ENCODE measurements around the gene FBLN2.

GRCh38 chr3:13634615-13635014 is 85.7 kb downstream of the FBLN2 start:
- TF ChIP-seq CTCF (IDR thresholded peaks at IDR 0.05) (no peak), POLR2A (IDR thresholded peaks at IDR 0.05; ENCODE audit: low read depth) (no peak), POLR2AphosphoS5 (IDR thresholded peaks at IDR 0.05) (no peak), EP300 (IDR thresholded peaks at IDR 0.05) (no peak)

Data from esophagus muscularis mucosa (tissue), 4 donors.